Measurements from ENCODE around the gene DTX1.
A peak's percentile ranks its signal among the peaks of the same experiment; 100 is the strongest.

Gene DTX1

GRCh38 chr12:113056631-113057488, at the start of gene DTX1:
Gene DTX1 (plus strand): TSS chr12:113056730. CDS start chr12:113058193, 1,463 bp downstream.
- peak; percentile 54 for DNase-seq (ENCODE audit: low spot score)

GRCh38 chr12:113007166-113007565, 49.4 kb upstream of the DTX1 start:
- no peak for DNase-seq (ENCODE audit: low spot score)

GRCh38 chr12:113010701-113011100, 45.8 kb upstream of the DTX1 start:
- no peak for DNase-seq (ENCODE audit: low spot score)

- no peak for DNase-seq (ENCODE audit: low spot score)
Observed at GRCh38 chr12:113014565-113014964, 42.0 kb upstream of the DTX1 start.

- no peak for DNase-seq (ENCODE audit: low spot score)
Observed at GRCh38 chr12:113016796-113017195, 39.7 kb upstream of the DTX1 start.

- DNase-seq (ENCODE audit: low spot score): no peak
Observed at GRCh38 chr12:113019025-113019424, 37.5 kb upstream of the DTX1 start.

GRCh38 chr12:113021500-113021899, 35.0 kb upstream of the DTX1 start:
- DNase-seq (ENCODE audit: low spot score): no peak

- no peak for DNase-seq (ENCODE audit: low spot score)
Observed at GRCh38 chr12:113022563-113023297, 33.8 kb upstream of the DTX1 start.

GRCh38 chr12:113027726-113028125, 28.8 kb upstream of the DTX1 start:
- no peak for DNase-seq (ENCODE audit: low spot score)

GRCh38 chr12:113030875-113031525, 25.5 kb upstream of the DTX1 start:
- peak; percentile 69 for DNase-seq (ENCODE audit: low spot score)

- no peak for DNase-seq (ENCODE audit: low spot score)
Observed at GRCh38 chr12:113039911-113040445, 16.6 kb upstream of the DTX1 start.

- DNase-seq (ENCODE audit: low spot score): no peak
Observed at GRCh38 chr12:113040722-113041171, 15.8 kb upstream of the DTX1 start.

GRCh38 chr12:113041560-113041959, 15.0 kb upstream of the DTX1 start:
- no peak for DNase-seq (ENCODE audit: low spot score)

GRCh38 chr12:113043240-113043639, 13.3 kb upstream of the DTX1 start:
- DNase-seq (ENCODE audit: low spot score): no peak

- DNase-seq (ENCODE audit: low spot score): no peak
Observed at GRCh38 chr12:113044516-113044915, 12.0 kb upstream of the DTX1 start.

GRCh38 chr12:113048716-113049127, 7.8 kb upstream of the DTX1 start:
- peak; percentile 67 for DNase-seq (ENCODE audit: low spot score)

GRCh38 chr12:113049976-113050742, 6.4 kb upstream of the DTX1 start:
- peak; percentile 70 for DNase-seq (ENCODE audit: low spot score)

GRCh38 chr12:113050795-113051194, 5.7 kb upstream of the DTX1 start:
- peak; percentile 62 for DNase-seq (ENCODE audit: low spot score)

GRCh38 chr12:113051759-113052158, 4.8 kb upstream of the DTX1 start:
- no peak for DNase-seq (ENCODE audit: low spot score)

- DNase-seq (ENCODE audit: low spot score): no peak
Observed at GRCh38 chr12:113052326-113052725, 4.2 kb upstream of the DTX1 start.

- DNase-seq (ENCODE audit: low spot score): peak; percentile 5
Observed at GRCh38 chr12:113054948-113055486, 1.5 kb upstream of the DTX1 start.
